Tibial artery (tissue), 4 donors: ENCODE results near the gene AXIN1.
"Not testable (repeated sequence)": the region's sequence is repeated elsewhere in the genome, so short reads cannot be mapped to it uniquely, and the experiment has no call there.

Experiments
- DNase-seq, 2 donors: peaks; one replicate each; pipeline ENCODE4 v3.0.0-alpha.2; 2019
- H3K27ac ChIP-seq, 2 donors: fragments of 200-600 bp; sonication (generic) in 1 of 2; 1 replicate in 1 of 2; 2 replicates in 1 of 2; pipeline ENCODE4 v1.5.1; 2018 to 2019; ENCODE audit warnings: mild to moderate bottlenecking in 1 of 2
- H3K27me3 ChIP-seq, 2 donors: fragments of 200-600 bp; sonication (generic) in 1 of 2; one replicate each; pipeline versions ENCODE4 v1.5.1 to v1.6.0; 2016 to 2019
- H3K36me3 ChIP-seq, 3 donors: fragments of 200-600 bp; sonication (generic) in 2 of 3; one replicate each; pipeline ENCODE4 v1.5.1; 2016 to 2019; ENCODE audit warnings: mild to moderate bottlenecking in 2 of 3
- H3K4me1 ChIP-seq, 4 donors: fragments of 200-600 bp; sonication (generic) in 2 of 4; 1 replicate in 3 of 4; 2 replicates in 1 of 4; pipeline ENCODE4 v1.5.1; 2016 to 2019
- H3K4me3 ChIP-seq, 2 donors: fragments of 200-600 bp; sonication (generic) in 1 of 2; 1 replicate in 1 of 2; 2 replicates in 1 of 2; pipeline ENCODE4 v1.5.1; 2018 to 2019; ENCODE audit warnings: mild to moderate bottlenecking in 2 of 2
- H3K9me3 ChIP-seq, 3 donors: fragments of 200-600 bp; sonication (generic) in 1 of 3; one replicate each; pipeline ENCODE4 v1.5.1; 2016 to 2019
- CTCF ChIP-seq, 2 experiments: fragments of 200-600 bp in 1 of 2; fragments of 450-650 bp in 1 of 2; IDR thresholded peaks; one replicate each; pipeline ENCODE4 v1.5.1; 2017 to 2019; ENCODE audit warnings: antibody characterized with exemption in 2 of 2, mild to moderate bottlenecking in 1 of 2, moderate library complexity in 1 of 2
- intact Hi-C: fragments of 100-400 bp; cut with DNase I; formaldehyde crosslinking; loops from one replicate; pipeline ENCODE4 v1.15.0; 2023; ENCODE audit warnings: low total_unique reads

Gene AXIN1

GRCh38 chr16:337437-337836 lies 15.1 kb downstream of the AXIN1 start:
- peaks cover 0 to 8% (median 0%) of the 10 kb centered on the region in 4 donors for H3K4me1 ChIP-seq

GRCh38 chr16:336269-336668 lies 16.3 kb downstream of the AXIN1 start:
- intact Hi-C loops = no loop called here

More at GRCh38 chr16:337437-337836, 15.1 kb downstream of the AXIN1 start:
- H3K27me3 ChIP-seq = no peaks in the 10 kb centered on the region
- H3K27ac ChIP-seq = no peak overlapping the region
- no peak for DNase-seq
- H3K36me3 ChIP-seq = peaks cover 0 to 13% (median 1%) of the 10 kb centered on the region in 3 donors
- no peaks in the 10 kb centered on the region for H3K9me3 ChIP-seq
- TF ChIP-seq CTCF (IDR thresholded peaks at IDR 0.05) = no peak
- no peak overlapping the region for H3K4me3 ChIP-seq
- intact Hi-C loops = no loop called here

GRCh38 chr16:334861-335632 lies 17.5 kb downstream of the AXIN1 start:
- intact Hi-C loops, H3K4me1 ChIP-seq, H3K4me3 ChIP-seq, H3K36me3 ChIP-seq, H3K27ac ChIP-seq, DNase-seq, H3K27me3 ChIP-seq, H3K9me3 ChIP-seq: not testable (repeated sequence)

More at GRCh38 chr16:336269-336668, 16.3 kb downstream of the AXIN1 start:
- no peak for DNase-seq
- Histone ChIP-seq H3K27ac (no peak overlapping the region), H3K4me3 (no peak overlapping the region), H3K36me3 (peaks cover 0 to 5% (median 0%) of the 10 kb centered on the region in 3 donors), H3K27me3 (no peaks in the 10 kb centered on the region), H3K9me3 (no peaks in the 10 kb centered on the region), H3K4me1 (peaks cover 0 to 8% (median 0%) of the 10 kb centered on the region in 4 donors)
- no peak for TF ChIP-seq CTCF (IDR thresholded peaks at IDR 0.05)

GRCh38 chr16:334164-334832 lies 18.2 kb downstream of the AXIN1 start:
- H3K4me1 ChIP-seq, intact Hi-C loops, H3K27ac ChIP-seq, H3K27me3 ChIP-seq, H3K4me3 ChIP-seq, DNase-seq, H3K9me3 ChIP-seq, H3K36me3 ChIP-seq: not testable (repeated sequence)

- Histone ChIP-seq H3K27ac (no peak overlapping the region), H3K4me1 (peaks cover 0 to 10% (median 4%) of the 10 kb centered on the region in 4 donors), H3K27me3 (no peaks in the 10 kb centered on the region), H3K4me3 (no peak overlapping the region), H3K9me3 (no peaks in the 10 kb centered on the region), H3K36me3 (no peaks in the 10 kb centered on the region)
- intact Hi-C loops = no loop called here
- DNase-seq = no peak
- no peak for TF ChIP-seq CTCF (IDR thresholded peaks at IDR 0.05)
These were observed 19.0 kb downstream of the AXIN1 start for GRCh38 chr16:333406-334094.

GRCh38 chr16:331181-331814 lies 21.2 kb downstream of the AXIN1 start:
- H3K9me3 ChIP-seq, H3K4me3 ChIP-seq, H3K27me3 ChIP-seq, H3K36me3 ChIP-seq, intact Hi-C loops, H3K27ac ChIP-seq, DNase-seq: not testable (repeated sequence)
- H3K4me1 ChIP-seq = peaks cover 0 to 23% (median 17%) of the 10 kb centered on the region in 4 donors
